Activated CD4-positive, alpha-beta T cell treated with anti-CD3 and anti-CD28 coated beads for 36 hours (primary cell): ENCODE data around the gene FUT2. TPM values are rescaled to one million over a fixed set of nuclear protein-coding genes. Genes with fewer than 3 reads are reported as not detected.

ENCODE experiments used
- ATAC-seq: fragments of 200-7000 bp; cut with Tn5 transposase; one replicate; pipeline ENCODE4 v1.10.0; 2021; ENCODE audit warnings: mild to moderate bottlenecking, moderate library complexity
- CTCF ChIA-PET: fragments of 350-600 bp; sonication (Branson Sonifier 250); formaldehyde crosslinking; loops from one replicate; lab custom pipeline; 2021; ENCODE audit warnings: antibody characterized with exemption; lab: Charles Lee
- POLR2A ChIA-PET: fragments of 350-600 bp; sonication (Branson Sonifier 250); formaldehyde crosslinking; loops from one replicate; lab custom pipeline; 2021; ENCODE audit warnings: antibody characterized with exemption, inconsistent platforms; lab: Charles Lee
- DNase-seq: peaks from one replicate; pipeline ENCODE4 v3.0.0-alpha.2; 2020
- H3K27ac Mint-ChIP-seq: one replicate; pipeline ENCODE4 v1.8.0; 2021; ENCODE audit warnings: mixed read lengths
- H3K27me3 Mint-ChIP-seq: one replicate; pipeline ENCODE4 v1.8.0; 2021; ENCODE audit warnings: mixed read lengths
- H3K36me3 Mint-ChIP-seq: one replicate; pipeline ENCODE4 v1.8.0; 2021; ENCODE audit warnings: low read depth, mixed read lengths
- H3K4me1 Mint-ChIP-seq: one replicate; pipeline ENCODE4 v1.8.0; 2021; ENCODE audit warnings: mixed read lengths
- H3K4me3 Mint-ChIP-seq: one replicate; pipeline ENCODE4 v1.8.0; 2021; ENCODE audit warnings: mild to moderate bottlenecking, moderate library complexity, mixed read lengths
- H3K9me3 Mint-ChIP-seq: one replicate; pipeline ENCODE4 v1.8.0; 2021; ENCODE audit warnings: low read depth, mixed read lengths
- intact Hi-C, 2 experiments: fragments of 100-400 bp; cut with DNase I in 1 of 2; cut with micrococcal nuclease in 1 of 2; formaldehyde crosslinking; loops; one replicate each; pipeline versions ENCODE4 v1.14.2 to v1.15.1; 2022 to 2024; cut with DNase I, micrococcal nuclease
- total RNA-seq, 2 experiments: library from RNA; stranded (reverse); gene quantifications; one replicate each; pipeline ENCODE4 v1.2.3, GENCODE V29; 2021

The FUT2 gene
- total RNA-seq, 2 experiments from 2014 or later = not detected

- intact Hi-C loops = no loop called here
- no peak for DNase-seq
- ChIA-PET CTCF (interaction anchor here (1.4 kb wide), 1 partner anchor 12 kb away, joined by 6 read pairs; the partner anchor contains the start of gene CA11), POLR2A (interaction anchor here (0.8 kb wide), 1 partner anchor 173 kb away, joined by 3 read pairs; no protein-coding TSS in a partner anchor)
- no peak overlapping the region for H3K27ac Mint-ChIP-seq
- H3K9me3 Mint-ChIP-seq = no peaks in the 10 kb centered on the region
- peaks cover 7% of the 10 kb centered on the region for H3K4me1 Mint-ChIP-seq
- no peak overlapping the region for H3K4me3 Mint-ChIP-seq
- no peak for ATAC-seq
- no peaks in the 10 kb centered on the region for H3K36me3 Mint-ChIP-seq
- H3K27me3 Mint-ChIP-seq = no peaks in the 10 kb centered on the region
Observed at GRCh38 chr19:48658483-48658882, 37.3 kb upstream of the FUT2 start.

- Mint-ChIP-seq H3K4me1 (peaks cover 7% of the 10 kb centered on the region), H3K4me3 (no peak overlapping the region), H3K27me3 (no peaks in the 10 kb centered on the region), H3K36me3 (no peaks in the 10 kb centered on the region), H3K27ac (no peak overlapping the region), H3K9me3 (no peaks in the 10 kb centered on the region)
- ATAC-seq (no peak), DNase-seq (no peak)
- ChIA-PET POLR2A (no interaction called here), CTCF (interaction anchor here (1.2 kb wide), 1 partner anchor 14 kb away, joined by 3 read pairs; the partner anchor contains the start of gene CA11)
- intact Hi-C loops = loop anchor here (2.0 to 5.0 kb wide), 2 partner anchors 71 to 78 kb away; no protein-coding TSS in a partner anchor
Observed at GRCh38 chr19:48659768-48660167, 36.0 kb upstream of the FUT2 start.

GRCh38 chr19:48660852-48661710 lies 34.7 kb upstream of the FUT2 start:
- DNase-seq = peak; percentile 88
- H3K27me3 Mint-ChIP-seq = no peaks in the 10 kb centered on the region
- peak; percentile 94 for ATAC-seq
- intact Hi-C loops = loop anchor here (1.0 to 5.0 kb wide), 5 partner anchors 15 to 332 kb away; partner anchors contain the start of genes CA11 (in 1 of the 2), GYS1 (in 1 of the 2) and RUVBL2 (in 1 of the 2)
- peaks cover 7% of the 10 kb centered on the region for H3K4me1 Mint-ChIP-seq
- no peaks in the 10 kb centered on the region for H3K9me3 Mint-ChIP-seq
- POLR2A ChIA-PET = no interaction called here
- peak overlapping the region; percentile 10 for H3K4me3 Mint-ChIP-seq
- H3K27ac Mint-ChIP-seq = peak overlapping the region; percentile 94
- CTCF ChIA-PET = interaction anchor here (0.5 to 0.9 kb wide), 2 partner anchors 51 to 1177 kb away, joined by 3 to 4 read pairs; no protein-coding TSS in a partner anchor
- H3K36me3 Mint-ChIP-seq = no peaks in the 10 kb centered on the region

GRCh38 chr19:48661711-48662090 lies 34.1 kb upstream of the FUT2 start:
- Mint-ChIP-seq H3K36me3 (no peaks in the 10 kb centered on the region), H3K9me3 (no peaks in the 10 kb centered on the region), H3K27me3 (no peaks in the 10 kb centered on the region), H3K27ac (no peak overlapping the region), H3K4me3 (no peak overlapping the region), H3K4me1 (peaks cover 7% of the 10 kb centered on the region)
- intact Hi-C loops = loop anchor here (1.0 to 5.0 kb wide), 5 partner anchors 15 to 332 kb away; partner anchors contain the start of genes CA11 (in 1 of the 2), GYS1 (in 1 of the 2) and RUVBL2 (in 1 of the 2)
- no peak for DNase-seq
- CTCF ChIA-PET = interaction anchor here (0.5 to 0.9 kb wide), 2 partner anchors 51 to 1178 kb away, joined by 3 to 4 read pairs; no protein-coding TSS in a partner anchor
- no peak for ATAC-seq
- POLR2A ChIA-PET = no interaction called here

- intact Hi-C loops = loop anchor here in 1 of 2 experiments (5.0 kb wide), 1 partner anchor 74 kb away; no protein-coding TSS in a partner anchor
- ChIA-PET CTCF (no interaction called here), POLR2A (no interaction called here)
- H3K36me3 Mint-ChIP-seq = no peaks in the 10 kb centered on the region
- H3K4me3 Mint-ChIP-seq = no peak overlapping the region
- peaks cover 7% of the 10 kb centered on the region for H3K4me1 Mint-ChIP-seq
- DNase-seq (no peak), ATAC-seq (no peak)
- no peaks in the 10 kb centered on the region for H3K9me3 Mint-ChIP-seq
- H3K27me3 Mint-ChIP-seq = no peaks in the 10 kb centered on the region
- no peak overlapping the region for H3K27ac Mint-ChIP-seq
Observed at GRCh38 chr19:48663667-48664066, 32.1 kb upstream of the FUT2 start.

GRCh38 chr19:48664476-48664875 lies 31.3 kb upstream of the FUT2 start:
- intact Hi-C loops = loop anchor here in 1 of 2 experiments (5.0 kb wide), 1 partner anchor 73 kb away; no protein-coding TSS in a partner anchor
- H3K9me3 Mint-ChIP-seq = peaks cover under 1% of the 10 kb centered on the region
- H3K36me3 Mint-ChIP-seq = no peaks in the 10 kb centered on the region
- DNase-seq = no peak
- no peak overlapping the region for H3K4me3 Mint-ChIP-seq
- ATAC-seq = no peak
- CTCF ChIA-PET = no interaction called here
- POLR2A ChIA-PET = no interaction called here
- H3K27me3 Mint-ChIP-seq = no peaks in the 10 kb centered on the region
- no peak overlapping the region for H3K27ac Mint-ChIP-seq
- peaks cover 7% of the 10 kb centered on the region for H3K4me1 Mint-ChIP-seq

GRCh38 chr19:48665786-48666185 lies 30.0 kb upstream of the FUT2 start:
- ChIA-PET CTCF (interaction anchor here (1.6 kb wide), 1 partner anchor 10 kb away, joined by 4 read pairs; no protein-coding TSS in a partner anchor), POLR2A (no interaction called here)
- DNase-seq (no peak), ATAC-seq (no peak)
- intact Hi-C loops = no loop called here
- no peak overlapping the region for H3K27ac Mint-ChIP-seq
- H3K27me3 Mint-ChIP-seq = no peaks in the 10 kb centered on the region
- peaks cover 5% of the 10 kb centered on the region for H3K4me1 Mint-ChIP-seq
- no peak overlapping the region for H3K4me3 Mint-ChIP-seq
- peaks cover 5% of the 10 kb centered on the region for H3K9me3 Mint-ChIP-seq
- H3K36me3 Mint-ChIP-seq = no peaks in the 10 kb centered on the region

GRCh38 chr19:48668332-48668731 lies 27.4 kb upstream of the FUT2 start:
- POLR2A ChIA-PET = interaction anchor here (0.6 kb wide), 1 partner anchor 324 kb away, joined by 4 read pairs; no protein-coding TSS in a partner anchor
- H3K27me3 Mint-ChIP-seq = no peaks in the 10 kb centered on the region
- H3K4me3 Mint-ChIP-seq = no peak overlapping the region
- no peaks in the 10 kb centered on the region for H3K36me3 Mint-ChIP-seq
- H3K9me3 Mint-ChIP-seq = peaks cover 5% of the 10 kb centered on the region
- ATAC-seq = no peak
- no peaks in the 10 kb centered on the region for H3K4me1 Mint-ChIP-seq
- CTCF ChIA-PET = no interaction called here
- intact Hi-C loops = no loop called here
- DNase-seq = no peak
- H3K27ac Mint-ChIP-seq = no peak overlapping the region

- H3K4me1 Mint-ChIP-seq = no peaks in the 10 kb centered on the region
Observed at GRCh38 chr19:48668761-48669160, 27.0 kb upstream of the FUT2 start.

GRCh38 chr19:48669903-48670668 lies 25.7 kb upstream of the FUT2 start:
- Mint-ChIP-seq H3K4me3 (no peak overlapping the region), H3K4me1 (peaks cover 2% of the 10 kb centered on the region), H3K36me3 (no peaks in the 10 kb centered on the region), H3K9me3 (peaks cover 5% of the 10 kb centered on the region), H3K27ac (no peak overlapping the region), H3K27me3 (no peaks in the 10 kb centered on the region)
- CTCF ChIA-PET = no interaction called here
- DNase-seq (no peak), ATAC-seq (no peak)
- POLR2A ChIA-PET = no interaction called here
- intact Hi-C loops = no loop called here

More at GRCh38 chr19:48668761-48669160, 27.0 kb upstream of the FUT2 start:
- ChIA-PET POLR2A (no interaction called here), CTCF (no interaction called here)
- no peak for DNase-seq
- Mint-ChIP-seq H3K9me3 (peaks cover 5% of the 10 kb centered on the region), H3K27ac (no peak overlapping the region), H3K36me3 (no peaks in the 10 kb centered on the region), H3K27me3 (no peaks in the 10 kb centered on the region), H3K4me3 (no peak overlapping the region)
- intact Hi-C loops = no loop called here
- ATAC-seq = no peak
